Head of caudate nucleus (tissue), 42 donors: ENCODE data around the gene UBAP1.
"Not testable (repeated sequence)": the region's sequence is repeated elsewhere in the genome, so short reads cannot be mapped to it uniquely, and the experiment has no call there.

Experiments
- DNase-seq, 42 donors: peaks; one replicate each; pipeline versions ENCODE4 v3.0.0 to v3.0.0-alpha.2; 2020 to 2021; ENCODE audit warnings: mixed read lengths in 7 of 42
- intact Hi-C: fragments of 100-400 bp; cut with DNase I; formaldehyde crosslinking; loops from one replicate; pipeline ENCODE4 v1.15.0; 2022

The UBAP1 gene

GRCh38 chr9:34176089-34176488, 2.8 kb upstream of the UBAP1 start:
- intact Hi-C loops: loop anchor here (5.0 to 10.0 kb wide), 2 partner anchors 49 to 131 kb away; partner anchors contain the start of genes DCAF12 and UBAP2
- no peak for DNase-seq

- no peak for DNase-seq
- intact Hi-C loops: loop anchor here (5.0 to 10.0 kb wide), 2 partner anchors 51 to 133 kb away; partner anchors contain the start of genes DCAF12 and UBAP2
Measured at GRCh38 chr9:34177593-34178435, 1.0 kb upstream of the UBAP1 start.

GRCh38 chr9:34179213-34180136, 632 bp downstream of the UBAP1 start:
- peak in 1 of 42 donors; percentile 22 for DNase-seq
- intact Hi-C loops: loop anchor here (5.0 to 10.0 kb wide), 3 partner anchors 52 to 135 kb away; partner anchors contain the start of genes DCAF12 and UBAP2

DNA sequence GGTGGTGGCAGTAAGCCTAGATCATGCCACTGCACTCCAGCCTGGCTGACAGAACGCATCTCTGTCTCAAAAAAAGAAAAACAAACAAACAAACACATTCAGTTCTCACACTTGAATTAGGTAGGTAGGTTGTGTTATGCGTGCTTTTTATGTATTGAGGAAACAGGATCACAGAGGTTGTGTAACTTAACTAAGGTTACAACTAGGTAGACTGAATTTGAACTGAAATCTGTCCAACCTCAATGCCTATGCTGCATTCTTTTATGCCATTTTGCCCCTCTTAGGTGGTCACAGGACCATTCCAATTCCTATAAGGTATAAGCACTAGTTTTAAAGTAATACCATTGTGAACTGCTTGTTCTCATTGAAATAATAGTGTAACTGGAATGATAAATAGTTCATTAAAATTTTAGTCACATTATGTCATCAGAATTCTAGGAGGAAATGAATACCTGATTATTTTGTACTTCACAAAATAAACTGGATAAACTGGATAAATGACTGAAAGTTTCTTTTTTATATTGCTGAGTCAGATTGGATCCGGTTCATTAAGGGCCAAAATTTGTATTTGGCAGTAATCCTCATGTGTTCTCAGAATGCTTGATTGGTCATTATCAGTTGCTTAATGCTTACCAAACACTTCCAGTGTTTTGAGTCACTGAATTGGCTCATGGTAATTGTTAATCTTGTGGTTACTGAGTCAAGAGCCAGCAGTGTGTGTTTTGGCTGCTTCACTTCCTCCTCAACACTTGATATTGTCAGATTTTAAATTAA, 7.1 kb downstream of the UBAP1 start:
- intact Hi-C loops: no loop called here
- peak in 4 of 42 donors; percentile 4 to 41 (median 21) for DNase-seq

DNA sequence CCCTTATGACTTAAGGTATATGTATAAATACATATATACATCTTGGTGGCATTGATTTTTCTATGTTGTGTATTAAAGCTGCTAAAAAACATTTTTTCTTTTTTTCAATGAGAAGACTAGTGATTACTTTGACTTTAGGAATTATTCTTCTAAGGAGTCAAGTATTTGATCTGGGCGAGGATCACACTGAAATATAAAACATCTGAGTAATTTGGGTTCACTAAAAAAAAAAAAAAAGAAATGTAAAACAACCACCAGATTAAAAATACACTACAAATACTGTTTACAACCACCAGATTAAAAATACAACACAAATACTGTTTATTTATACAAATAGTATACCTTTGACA, 9.0 kb downstream of the UBAP1 start:
- no peak for DNase-seq
- intact Hi-C loops: no loop called here

GRCh38 chr9:34190996-34191892, 12.4 kb downstream of the UBAP1 start:
- intact Hi-C loops: no loop called here
- DNase-seq: no peak

DNA sequence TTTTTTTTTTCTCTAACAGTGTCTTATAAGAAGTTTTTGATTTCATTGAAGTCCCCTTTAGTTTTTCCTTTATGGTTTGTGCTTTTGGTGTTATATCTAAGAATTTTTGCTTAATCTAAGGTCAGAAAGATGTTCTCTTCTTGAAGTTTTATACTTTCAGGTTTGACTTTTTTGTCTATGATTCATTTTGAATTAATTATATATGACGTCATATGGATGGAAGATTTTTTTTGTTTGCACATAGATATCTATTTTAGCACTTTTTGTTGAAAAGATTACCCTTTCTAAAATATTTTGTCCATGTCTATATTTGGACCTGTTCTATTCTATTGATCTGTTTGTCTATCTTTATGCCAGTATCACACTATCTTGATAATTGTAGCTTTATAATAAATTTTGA, 16.3 kb downstream of the UBAP1 start:
- intact Hi-C loops: no loop called here
- DNase-seq: no peak

- intact Hi-C loops, DNase-seq: not testable (repeated sequence)
Measured at GRCh38 chr9:34197286-34197685, 18.4 kb downstream of the UBAP1 start.

DNA sequence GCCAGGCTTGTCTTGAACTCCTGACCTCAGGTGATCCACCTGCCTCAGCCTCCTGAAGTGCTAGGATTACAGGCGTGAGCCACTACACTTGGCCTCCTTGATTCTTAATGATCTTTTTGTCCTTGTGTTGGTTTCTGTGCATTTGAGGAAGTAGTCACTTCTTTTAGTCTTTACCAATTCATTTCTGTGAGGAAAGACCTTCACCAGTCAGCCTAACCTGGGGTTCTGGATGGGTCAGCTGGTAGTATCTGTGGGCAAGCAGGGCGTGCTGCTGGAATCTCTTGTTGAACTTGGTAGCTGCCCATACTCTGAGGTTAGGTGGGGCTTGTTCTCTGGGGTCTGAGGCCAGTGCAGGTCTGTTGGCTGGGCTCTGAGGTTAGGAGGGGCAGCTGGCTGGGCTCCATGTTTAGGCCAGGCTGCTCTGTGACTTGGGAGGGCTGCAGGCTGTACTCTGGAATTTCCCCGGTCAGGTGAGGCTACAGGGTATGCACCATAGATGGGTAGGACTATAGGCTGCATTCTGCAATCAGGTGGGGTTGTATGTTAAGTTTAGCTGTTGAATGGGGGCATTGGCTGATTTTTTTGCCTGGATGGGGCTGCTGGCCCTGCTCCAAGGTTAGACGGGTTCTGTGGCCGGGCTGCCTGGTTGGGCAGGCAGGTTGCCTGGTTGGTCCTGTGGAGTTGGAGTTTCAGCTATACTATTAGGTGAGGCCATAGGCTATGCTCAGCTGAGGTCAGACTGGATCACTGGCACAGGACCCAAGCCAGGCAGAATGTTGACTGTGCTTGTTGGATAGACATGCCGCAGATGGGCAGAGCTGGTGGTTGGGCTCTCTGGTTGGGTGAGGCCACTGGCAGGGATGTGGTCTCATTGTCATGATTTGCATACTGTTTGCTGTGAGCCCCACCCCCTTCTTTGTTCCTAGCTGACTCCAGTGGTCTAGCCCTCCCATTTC, 19.2 kb downstream of the UBAP1 start:
- DNase-seq: no peak

GRCh38 chr9:34200092-34200491, 21.2 kb downstream of the UBAP1 start:
- DNase-seq: no peak
- intact Hi-C loops: no loop called here

More for the DNA sequence above, 19.2 kb downstream of the UBAP1 start:
- intact Hi-C loops: no loop called here

GRCh38 chr9:34203275-34203991, 24.6 kb downstream of the UBAP1 start:
- intact Hi-C loops: no loop called here
- DNase-seq: peak in 11 of 42 donors; percentile 15 to 56 (median 31)

DNA sequence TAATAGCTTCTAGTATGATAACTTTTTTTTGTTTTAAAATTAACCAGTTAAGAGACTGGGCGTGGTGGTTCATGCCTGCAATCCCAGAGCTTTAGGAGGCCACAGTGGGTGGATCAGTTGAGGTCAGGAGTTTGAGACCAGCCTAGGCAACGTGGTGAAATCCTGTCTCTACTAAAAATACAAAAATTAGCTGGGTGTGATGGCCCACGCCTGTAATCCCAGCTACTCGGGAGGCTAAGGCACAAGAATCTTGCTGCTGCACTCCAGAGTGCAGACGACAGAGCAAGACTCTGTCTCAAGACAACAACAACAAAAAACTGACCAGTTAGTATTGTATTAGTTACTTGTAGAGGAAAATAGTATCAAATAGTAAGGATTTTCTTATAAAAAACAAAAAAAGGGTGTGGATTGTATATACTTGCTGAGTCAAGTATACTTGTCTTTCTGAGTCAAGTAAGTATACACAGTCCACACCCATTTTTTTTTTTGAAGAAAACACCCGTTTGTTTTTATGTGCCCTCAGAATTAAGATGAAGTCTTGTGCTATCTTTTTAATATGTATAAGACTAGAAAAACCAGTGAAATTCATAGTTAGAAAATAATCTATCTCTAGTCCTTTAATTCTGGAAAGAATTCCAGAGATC, 25.3 kb downstream of the UBAP1 start:
- no peak for DNase-seq
- intact Hi-C loops: no loop called here

- intact Hi-C loops: no loop called here
- no peak for DNase-seq
Measured at GRCh38 chr9:34205102-34205501, 26.3 kb downstream of the UBAP1 start.

DNA sequence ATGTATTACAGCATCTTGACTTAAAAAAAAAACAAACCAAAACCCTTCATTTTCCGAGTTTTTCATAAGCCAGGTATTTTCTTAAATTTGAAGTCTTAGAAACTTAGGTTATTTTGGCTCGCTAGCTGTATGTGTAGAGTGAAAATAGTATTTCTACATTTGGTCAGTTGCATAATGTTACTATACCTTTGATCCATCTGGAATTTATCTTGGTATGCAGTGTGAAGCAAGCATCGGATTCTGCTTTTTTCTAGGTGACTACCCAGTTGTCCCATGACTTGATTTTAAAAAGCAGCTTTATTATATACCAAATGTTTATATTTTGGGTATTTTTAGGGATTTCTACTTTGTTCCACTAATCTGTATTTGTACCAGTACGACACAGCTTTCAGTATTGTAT, 27.7 kb downstream of the UBAP1 start:
- intact Hi-C loops: no loop called here
- DNase-seq: no peak

DNA sequence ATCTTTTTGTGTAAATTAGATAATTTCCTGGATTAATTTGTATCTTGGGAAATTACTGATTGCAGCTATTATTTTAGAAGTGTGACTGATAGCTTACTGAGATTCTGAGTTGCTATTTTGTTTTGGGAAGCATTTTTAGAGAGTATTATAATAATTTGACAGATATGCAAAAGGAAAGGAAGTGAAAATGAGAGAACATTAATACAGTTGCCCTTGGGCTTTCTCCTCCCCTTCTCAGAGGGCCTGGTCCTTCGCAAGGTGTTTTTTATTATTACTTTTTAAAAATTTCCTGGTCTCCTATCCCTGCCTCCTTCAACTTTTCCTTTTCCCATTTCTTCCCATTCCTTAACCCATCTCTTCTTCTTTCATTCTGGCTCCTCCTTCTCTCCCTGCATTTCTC, 32.6 kb downstream of the UBAP1 start:
- DNase-seq: no peak
- intact Hi-C loops: no loop called here
